ENCODE measurements around the gene DISC1. TPM values are rescaled to one million over a fixed set of nuclear protein-coding genes. Genes with fewer than 3 reads are reported as not detected.

DISC1 gene
- total and polyA plus RNA-seq, 2 donors (not counting 3 experiments of a cell fraction or from before 2014, with no cell fraction given), result 3.3 to 14.7 TPM

GRCh38 chr1:231716879-231717278 lies 90.3 kb downstream of the DISC1 start:
- Histone ChIP-seq H3K4me3 (replicated peaks in 1 of 3; ENCODE audit: insufficient read depth in 1 of 3, low read depth in 1 of 3, low read length in 3 of 3) (no peak overlapping the region), H3K27me3 (ENCODE audit: control insufficient read depth in 2 of 2, insufficient read depth in 2 of 2, low read length in 2 of 2) (no peaks in the 10 kb centered on the region), H3K9ac (replicated peaks; ENCODE audit: extremely low read depth, insufficient read depth, low read length) (no peak overlapping the region), H3K4me1 (ENCODE audit: control insufficient read depth, extremely low read depth, insufficient read depth, low read length) (no peaks in the 10 kb centered on the region), H4K20me1 (replicated peaks; ENCODE audit: control insufficient read depth, extremely low read depth, insufficient read depth, low read length) (no peaks in the 10 kb centered on the region), H3K9me1 (replicated peaks; ENCODE audit: control insufficient read depth, extremely low read depth, insufficient read depth, low read length) (no peaks in the 10 kb centered on the region), H2AFZ (ENCODE audit: low read depth, low read length) (no peak overlapping the region), H3K4me2 (ENCODE audit: insufficient read depth, low read length) (no peak overlapping the region), H3K9me3 (replicated peaks; ENCODE audit: control insufficient read depth, insufficient read depth, low read length) (no peaks in the 10 kb centered on the region), H3K79me2 (ENCODE audit: control insufficient read depth, insufficient read depth, low read length) (no peaks in the 10 kb centered on the region), H3K27ac (ENCODE audit: insufficient read depth, low read depth, low read length) (no peak overlapping the region), H3K36me3 (ENCODE audit: control insufficient read depth in 2 of 2, extremely low read depth in 1 of 2, insufficient read depth in 2 of 2, low read length in 2 of 2) (no peaks in the 10 kb centered on the region)
- TF ChIP-seq FOS (IDR thresholded peaks at IDR 0.05; ENCODE audit: borderline replicate concordance, insufficient read depth, low read length), result no peak
- no peak for TF ChIP-seq POLR2A (IDR thresholded peaks at IDR 0.05; ENCODE audit: low read depth, low read length)
- no peak for TF ChIP-seq JUN (IDR thresholded peaks at IDR 0.05; ENCODE audit: borderline replicate concordance, insufficient read depth, insufficient read length, low read depth)
- no peak for TF ChIP-seq POLR2AphosphoS5 (IDR thresholded peaks at IDR 0.05; ENCODE audit: insufficient read depth, low read depth, low read length)
- TF ChIP-seq EZH2 (IDR thresholded peaks at IDR 0.05; ENCODE audit: borderline replicate concordance, low read depth, low read length, severe bottlenecking), result no peak
- no peak for TF ChIP-seq GATA2 (IDR thresholded peaks at IDR 0.05; ENCODE audit: insufficient read depth, insufficient read length, low read depth, low read length)
- TF ChIP-seq, protein P1, sequence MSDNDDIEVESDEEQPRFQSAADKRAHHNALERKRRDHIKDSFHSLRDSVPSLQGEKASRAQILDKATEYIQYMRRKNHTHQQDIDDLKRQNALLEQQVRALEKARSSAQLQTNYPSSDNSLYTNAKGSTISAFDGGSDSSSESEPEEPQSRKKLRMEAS (IDR thresholded peaks at IDR 0.05; ENCODE audit: insufficient read depth, insufficient read length), result no peak
- no peak for TF ChIP-seq MYC (IDR thresholded peaks at IDR 0.05; ENCODE audit: low read depth, low read length)
- TF ChIP-seq CTCF (IDR thresholded peaks at IDR 0.05; ENCODE audit: extremely low read depth in 1 of 2, insufficient read depth in 1 of 2, low read depth in 1 of 2, low read length in 2 of 2), result no peak
- ChIA-PET POLR2A (no interaction called here), CTCF (no interaction called here)
- FAIRE-seq (no peak), DNase-seq (ENCODE audit: low read depth, low spot score) (no peak)
- dilution Hi-C loops (cut with MboI; ENCODE audit: extremely low pct_ligation_motif_present, low sequenced_read_pairs), result no loop called here
- intact Hi-C loops (cut with micrococcal nuclease), result no loop called here
- BruUV-seq (replicated peaks), result no TSS peak
